Endothelial cell of umbilical vein (primary cell): ENCODE measurements around the gene LRRC31. TPM values are rescaled to one million over a fixed set of nuclear protein-coding genes. Genes with fewer than 3 reads are reported as not detected.

Experiments used
- BruUV-seq: library from RNA; stranded (reverse); fragments of 400-500 nt; replicated peaks from 2 replicates; lab custom pipeline; 2021; lab: Mats Ljungman, UMichigan
- CTCF ChIA-PET: fragments of 300-600, 350-600 bp; sonication (Branson Sonifier 250); formaldehyde crosslinking; loops from one replicate; lab custom pipeline; 2021; ENCODE audit warnings: antibody characterized with exemption, inconsistent platforms; lab: Charles Lee
- POLR2A ChIA-PET: fragments of 300-600, 350-600 bp; sonication (Branson Sonifier 250); formaldehyde crosslinking; loops from one replicate; lab custom pipeline; 2021; ENCODE audit warnings: antibody characterized with exemption, inconsistent platforms; lab: Charles Lee
- DNase-seq: peaks from one replicate; pipeline ENCODE4 v3.0.0-alpha.2; 2011; ENCODE audit warnings: low read depth, low spot score
- FAIRE-seq: peaks from 2 replicates; lab custom pipeline; 2011; peaks lifted over from hg19 to GRCh38; lab: Jason Lieb, UNC
- H2AFZ ChIP-seq: 2 replicates; pipeline ENCODE4 v1.6.0; 2012; ENCODE audit warnings: low read depth, low read length, control low read depth, inconsistent platforms
- H3K27ac ChIP-seq: 2 replicates; pipeline ENCODE4 v1.5.1; 2011; ENCODE audit warnings: low read depth, mild to moderate bottlenecking, control low read depth, low read length, moderate library complexity; ENCODE audit not compliant: insufficient read depth
- H3K27me3 ChIP-seq, 2 experiments: 2 replicates each; pipeline versions ENCODE4 v1.6.0 to v1.6.1; 2011; ENCODE audit warnings: low read length in 2 of 2, mixed read lengths in 1 of 2; ENCODE audit not compliant: control insufficient read depth in 2 of 2, insufficient read depth in 2 of 2
- H3K36me3 ChIP-seq, 2 experiments: 2 replicates in 1 of 2; 3 replicates in 1 of 2; pipeline ENCODE4 v1.5.1; 2011; ENCODE audit warnings: low read length in 2 of 2, mild to moderate bottlenecking in 1 of 2, moderate library complexity in 1 of 2; ENCODE audit not compliant: control insufficient read depth in 2 of 2, insufficient read depth in 2 of 2; ENCODE audit errors: extremely low read depth in 1 of 2
- H3K4me1 ChIP-seq: 3 replicates; pipeline ENCODE4 v1.5.1; 2011; ENCODE audit warnings: mild to moderate bottlenecking, low read length; ENCODE audit not compliant: control insufficient read depth, insufficient read depth; ENCODE audit errors: extremely low read depth
- H3K4me2 ChIP-seq: 2 replicates; pipeline ENCODE4 v1.6.1; 2011; ENCODE audit warnings: low read length, control low read depth, mixed read lengths; ENCODE audit not compliant: insufficient read depth
- H3K4me3 ChIP-seq, 3 experiments: fragments of 200-600 bp in 1 of 3; sonication (generic), shearing (Covaris generic) in 1 of 3; replicated peaks in 1 of 3; 2 replicates each; pipeline ENCODE4 v1.5.1; 2011 to 2016; ENCODE audit warnings: control low read depth in 3 of 3, low read length in 3 of 3, mild to moderate bottlenecking in 2 of 3, inconsistent platforms in 1 of 3, low read depth in 1 of 3, moderate library complexity in 1 of 3; ENCODE audit not compliant: insufficient read depth in 1 of 3
- H3K79me2 ChIP-seq: 2 replicates; pipeline ENCODE4 v1.6.0; 2012; ENCODE audit warnings: low read length, inconsistent platforms; ENCODE audit not compliant: control insufficient read depth, insufficient read depth
- H3K9ac ChIP-seq: replicated peaks from 2 replicates; pipeline ENCODE3; 2011; ENCODE audit warnings: low read length, control low read depth; ENCODE audit not compliant: insufficient read depth; ENCODE audit errors: extremely low read depth
- H3K9me1 ChIP-seq: replicated peaks from 3 replicates; pipeline ENCODE4 v1.6.0; 2011; ENCODE audit warnings: mild to moderate bottlenecking, low read length; ENCODE audit not compliant: control insufficient read depth, insufficient read depth; ENCODE audit errors: extremely low read depth
- H3K9me3 ChIP-seq: replicated peaks from 2 replicates; pipeline ENCODE4 v1.5.1; 2012; ENCODE audit warnings: low read length, inconsistent platforms; ENCODE audit not compliant: control insufficient read depth, insufficient read depth
- H4K20me1 ChIP-seq: replicated peaks from 2 replicates; pipeline ENCODE3; 2011; ENCODE audit warnings: mild to moderate bottlenecking, low read length; ENCODE audit not compliant: control insufficient read depth, insufficient read depth; ENCODE audit errors: extremely low read depth
- CTCF ChIP-seq, 2 donors: IDR thresholded peaks; 1 replicate in 1 of 2; 2 replicates in 1 of 2; pipeline ENCODE4 v1.5.1; 2011; ENCODE audit warnings: low read length in 2 of 2, mild to moderate bottlenecking in 2 of 2, moderate library complexity in 2 of 2, control low read depth in 1 of 2, inconsistent platforms in 1 of 2, low read depth in 1 of 2; ENCODE audit not compliant: insufficient read depth in 1 of 2; ENCODE audit errors: extremely low read depth in 1 of 2
- EZH2 ChIP-seq: IDR thresholded peaks from 2 replicates; pipeline ENCODE4 v1.6.1; 2012; ENCODE audit warnings: borderline replicate concordance, low read depth, mild to moderate bottlenecking, moderate library complexity, low read length, inconsistent platforms; ENCODE audit not compliant: severe bottlenecking
- FOS ChIP-seq: IDR thresholded peaks from 2 replicates; pipeline ENCODE4 v1.6.1; 2011; ENCODE audit warnings: mild to moderate bottlenecking, low read length, moderate library complexity, borderline replicate concordance; ENCODE audit not compliant: insufficient read depth
- GATA2 ChIP-seq: IDR thresholded peaks from 2 replicates; pipeline ENCODE4 v1.7.0; 2011; ENCODE audit warnings: low read depth, mild to moderate bottlenecking, moderate library complexity, mixed read lengths, low read length; ENCODE audit not compliant: insufficient read length, insufficient read depth
- JUN ChIP-seq: IDR thresholded peaks from 2 replicates; pipeline ENCODE4 v1.6.1; 2011; ENCODE audit warnings: borderline replicate concordance, low read depth; ENCODE audit not compliant: insufficient read length, insufficient read depth
- MAX ChIP-seq: IDR thresholded peaks from 2 replicates; pipeline ENCODE4 v1.6.1; 2011; ENCODE audit not compliant: insufficient read depth, insufficient read length
- MYC ChIP-seq: IDR thresholded peaks from one replicate; pipeline ENCODE4 v1.6.1; 2011; ENCODE audit warnings: mild to moderate bottlenecking, low read depth, low read length
- POLR2A ChIP-seq: IDR thresholded peaks from 2 replicates; pipeline ENCODE4 v1.6.1; 2012; ENCODE audit warnings: low read depth, mild to moderate bottlenecking, control low read depth, low read length
- POLR2AphosphoS5 ChIP-seq: IDR thresholded peaks from 2 replicates; pipeline ENCODE4 v1.6.1; 2012; ENCODE audit warnings: low read depth, mild to moderate bottlenecking, control low read depth, low read length, moderate library complexity; ENCODE audit not compliant: insufficient read depth
- dilution Hi-C: fragments of 300-500 bp; cut with MboI; formaldehyde crosslinking; loops from one replicate; pipeline ENCODE4 v1.15.0; 2019; ENCODE audit warnings: low sequenced_read_pairs; ENCODE audit not compliant: extremely low pct_ligation_motif_present
- intact Hi-C: fragments of 100-400 bp; cut with micrococcal nuclease; formaldehyde crosslinking; loops from one replicate; pipeline ENCODE4 v1.10.0; 2022
- polyA plus RNA-seq, 4 experiments: library from polyadenylated mRNA; depleted of rRNA in 3 of 4; stranded (reverse) in 3 of 4; unstranded in 1 of 4; fragments of >200 nt; gene quantifications; 2 replicates each; pipeline versions ENCODE4 v1.2.1 to v1.2.3, GENCODE V29; 2011 to 2012; ENCODE audit warnings: missing spikeins in 1 of 4
- total RNA-seq: library from RNA; stranded (reverse); gene quantifications from 2 replicates; pipeline ENCODE4 v1.2.3, GENCODE V29; 2021

Gene LRRC31
- total and polyA plus RNA-seq, 2 donors (not counting 3 experiments of a cell fraction or from before 2014, with no cell fraction given): not detected

DNA sequence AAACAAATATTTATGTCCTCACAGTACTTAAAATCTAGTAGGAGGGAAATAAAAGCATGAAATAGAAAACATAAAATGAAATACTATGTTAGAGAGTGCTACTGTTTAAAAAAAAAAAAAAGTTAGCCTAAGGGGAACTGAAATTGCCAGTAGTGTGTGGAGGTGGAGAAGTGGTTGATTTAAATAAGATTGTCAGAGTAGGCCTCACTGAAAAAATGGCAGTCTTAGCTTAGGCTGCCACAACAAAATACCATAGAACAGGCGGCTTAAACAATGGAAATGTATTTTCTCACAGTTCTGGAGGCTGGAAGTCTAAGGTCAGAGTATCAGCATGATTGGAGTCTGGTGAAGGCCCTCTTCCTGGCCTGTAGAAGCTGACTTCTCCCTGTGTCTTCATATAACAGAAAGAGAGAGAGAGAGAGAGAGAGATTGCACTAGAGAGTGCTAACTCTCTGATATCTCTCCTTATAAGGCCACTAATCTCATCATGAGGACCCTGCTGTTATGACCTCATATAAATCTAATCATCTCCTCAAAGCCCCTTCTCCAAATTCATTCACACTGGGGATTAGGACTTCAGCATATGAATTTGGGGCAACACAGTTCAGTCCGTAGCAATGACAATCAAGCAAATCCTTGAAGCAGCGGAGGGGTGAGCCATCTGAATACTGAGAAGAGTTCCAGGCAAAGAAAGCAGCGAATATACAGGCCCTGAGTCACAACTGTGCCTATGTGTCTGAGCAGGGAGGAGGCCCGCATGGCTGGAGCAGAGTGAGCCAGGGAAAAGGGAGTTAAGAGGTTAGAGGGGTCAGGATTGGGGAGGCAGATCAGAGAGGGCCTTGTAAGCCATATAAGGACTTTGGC lies 33.4 kb downstream of the LRRC31 start:
- H3K9me1 ChIP-seq: no peaks in the 10 kb centered on the region
- H3K27me3 ChIP-seq: peaks cover 7% of the 10 kb centered on the region in 2 experiments
- DNase-seq (no peak), FAIRE-seq (no peak)
- BruUV-seq: no TSS peak
- no peaks in the 10 kb centered on the region for H3K79me2 ChIP-seq
- H2AFZ ChIP-seq: no peak overlapping the region
- H3K4me1 ChIP-seq: no peaks in the 10 kb centered on the region
- ChIA-PET POLR2A (no interaction called here), CTCF (no interaction called here)
- no peak overlapping the region for H3K27ac ChIP-seq
- H3K36me3 ChIP-seq: no peaks in the 10 kb centered on the region
- TF ChIP-seq JUN: no peak
- no peak for TF ChIP-seq FOS
- TF ChIP-seq POLR2A: no peak
- no peak for TF ChIP-seq EZH2
- TF ChIP-seq POLR2AphosphoS5: no peak
- TF ChIP-seq GATA2: no peak
- no peak for TF ChIP-seq MAX
- no peak for TF ChIP-seq MYC
- no peak for TF ChIP-seq CTCF (IDR thresholded peaks at IDR 0.05; ENCODE audit: extremely low read depth in 1 of 2, insufficient read depth in 1 of 2, low read depth in 1 of 2, low read length in 2 of 2)
- H3K4me3 ChIP-seq: no peak overlapping the region
- dilution Hi-C loops: no loop called here
- no peak overlapping the region for H3K4me2 ChIP-seq
- no peaks in the 10 kb centered on the region for H4K20me1 ChIP-seq
- H3K9me3 ChIP-seq: no peaks in the 10 kb centered on the region
- no peak overlapping the region for H3K9ac ChIP-seq
- intact Hi-C loops: no loop called here
